K562 (cell line): ENCODE data around the gene MED20. TPM values are rescaled to one million over a fixed set of nuclear protein-coding genes. Genes with fewer than 3 reads are reported as not detected.

Source experiments
- ASH1L ChIP-seq: fragments of 450-650 bp; IDR thresholded peaks from 2 replicates; pipeline ENCODE4 v1.6.1; 2018; ENCODE audit warnings: borderline replicate concordance, mild to moderate bottlenecking, low read depth; ENCODE audit not compliant: partially characterized antibody
- ATF2 ChIP-seq: sonication (generic); formaldehyde crosslinking; IDR thresholded peaks from 2 replicates; pipeline ENCODE4 v1.8.1; 2022; ENCODE audit warnings: missing genetic modification reagents
- DNMT1 ChIP-seq: fragments of 450-650 bp; IDR thresholded peaks from 2 replicates; pipeline ENCODE4 v1.6.1; 2016; ENCODE audit warnings: antibody characterized with exemption, mild to moderate bottlenecking
- GABPB1 ChIP-seq: sonication (generic); formaldehyde crosslinking; IDR thresholded peaks from 2 replicates; pipeline ENCODE4 v1.8.0; 2022; ENCODE audit warnings: mild to moderate bottlenecking, missing genetic modification reagents
- GABPB2 ChIP-seq: fragments of 250-450 bp; sonication (Bioruptor Pico); conservative IDR thresholded peaks from 2 replicates; pipeline ENCODE4 v1.5.1; 2021; ENCODE audit warnings: mild to moderate bottlenecking
- HNRNPUL1 ChIP-seq: fragments of 200-400 bp; formaldehyde crosslinking; IDR thresholded peaks from 2 replicates; pipeline ENCODE4 v1.6.1; 2017; ENCODE audit warnings: low read length
- KLF1 ChIP-seq: fragments of 450-650 bp; IDR thresholded peaks from 2 replicates; pipeline ENCODE4 v1.6.1; 2016; ENCODE audit warnings: missing genetic modification characterization, missing compliant biosample characterization
- MEF2D ChIP-seq: conservative IDR thresholded peaks from 2 replicates; pipeline ENCODE4 v1.6.1; 2016; ENCODE audit warnings: low read depth, missing genetic modification characterization, missing compliant biosample characterization
- POLR3G ChIP-seq: IDR thresholded peaks from 2 replicates; pipeline ENCODE4 v1.6.1; 2011; ENCODE audit not compliant: insufficient read length, insufficient replicate concordance; ENCODE audit errors: extremely low read depth
- RB1 ChIP-seq: fragments of 450-650 bp; IDR thresholded peaks from 2 replicates; pipeline ENCODE4 v1.6.1; 2017; ENCODE audit warnings: low read depth, mild to moderate bottlenecking
- SRF ChIP-seq, 2 experiments: fragments of 250-450, 450-650 bp in 1 of 2; sonication (Bioruptor Pico) in 1 of 2; sonication (generic) in 1 of 2; formaldehyde crosslinking; IDR thresholded peaks; 2 replicates each; pipeline versions ENCODE4 v1.5.0 to v1.5.1; 2020 to 2022; ENCODE audit warnings: mild to moderate bottlenecking in 1 of 2, missing genetic modification reagents in 1 of 2
- SRSF7 ChIP-seq: fragments of 200-400 bp; formaldehyde crosslinking; optimal IDR thresholded peaks from 2 replicates; pipeline ENCODE3; 2017; ENCODE audit warnings: mild to moderate bottlenecking, low read depth, low read length
- SUPT5H ChIP-seq: fragments of 450-650 bp; IDR thresholded peaks from 2 replicates; pipeline ENCODE4 v1.6.1; 2016
- TRIM25 ChIP-seq: fragments of 450-650 bp; IDR thresholded peaks from 2 replicates; pipeline ENCODE4 v1.7.0; 2016; ENCODE audit warnings: borderline replicate concordance
- ZNF146 ChIP-seq: IDR thresholded peaks from one replicate; pipeline ENCODE4 v1.6.1; 2018; ENCODE audit warnings: missing compliant biosample characterization; ENCODE audit not compliant: unreplicated experiment
- ZNF586 ChIP-seq: fragments of 450-650 bp; formaldehyde crosslinking; conservative IDR thresholded peaks from 2 replicates; pipeline ENCODE4 v1.4.0; 2020; ENCODE audit warnings: mild to moderate bottlenecking, moderate library complexity
- polyA plus RNA-seq, 8 experiments: library from polyadenylated mRNA; depleted of rRNA in 4 of 8; stranded (reverse) in 5 of 8; unstranded in 3 of 8; fragments of >200 nt; fragmentation: Nextera tagmentation in 2 of 8; fragmentation: Illumina TruSeq in 1 of 8; extraction: Ambion mirVana in 2 of 8; extraction: Trizol in 1 of 8; gene quantifications; 2 replicates each; pipeline versions ENCODE4 v1.2.1 to v1.2.3, GENCODE V29; 2011 to 2014; ENCODE audit warnings: inconsistent platforms in 1 of 8, missing spikeins in 1 of 8
- total RNA-seq, 7 experiments: library from RNA; depleted of rRNA in 6 of 7; stranded (reverse); fragments of >200 nt in 6 of 7; fragmentation: Illumina TruSeq in 2 of 7; extraction: Trizol in 2 of 7; gene quantifications; 2 replicates each; pipeline versions ENCODE4 v1.2.1 to v1.2.3, GENCODE V29; 2011 to 2021; ENCODE audit warnings: low replicate concordance in 1 of 7
- TF ChIP-seq, protein P1 (sequence below): fragments of 450-650 bp; IDR thresholded peaks from 2 replicates; pipeline ENCODE4 v1.6.1; 2016; ENCODE audit warnings: mild to moderate bottlenecking
- TF ChIP-seq, protein P2 (sequence below): fragments of 250-450 bp; sonication (Bioruptor Pico); IDR thresholded peaks from 2 replicates; pipeline ENCODE4 v1.5.0; 2021
- TF ChIP-seq, protein P3 (sequence below): sonication (generic); IDR thresholded peaks from 2 replicates; pipeline ENCODE4 v1.6.1; 2016

MED20 gene
- total and polyA plus RNA-seq, 9 of the 15 experiments (the other 6 are each of a cell fraction or from before 2014, with no cell fraction given): 27.3 to 80.9 (median 46.0) TPM

DNA sequence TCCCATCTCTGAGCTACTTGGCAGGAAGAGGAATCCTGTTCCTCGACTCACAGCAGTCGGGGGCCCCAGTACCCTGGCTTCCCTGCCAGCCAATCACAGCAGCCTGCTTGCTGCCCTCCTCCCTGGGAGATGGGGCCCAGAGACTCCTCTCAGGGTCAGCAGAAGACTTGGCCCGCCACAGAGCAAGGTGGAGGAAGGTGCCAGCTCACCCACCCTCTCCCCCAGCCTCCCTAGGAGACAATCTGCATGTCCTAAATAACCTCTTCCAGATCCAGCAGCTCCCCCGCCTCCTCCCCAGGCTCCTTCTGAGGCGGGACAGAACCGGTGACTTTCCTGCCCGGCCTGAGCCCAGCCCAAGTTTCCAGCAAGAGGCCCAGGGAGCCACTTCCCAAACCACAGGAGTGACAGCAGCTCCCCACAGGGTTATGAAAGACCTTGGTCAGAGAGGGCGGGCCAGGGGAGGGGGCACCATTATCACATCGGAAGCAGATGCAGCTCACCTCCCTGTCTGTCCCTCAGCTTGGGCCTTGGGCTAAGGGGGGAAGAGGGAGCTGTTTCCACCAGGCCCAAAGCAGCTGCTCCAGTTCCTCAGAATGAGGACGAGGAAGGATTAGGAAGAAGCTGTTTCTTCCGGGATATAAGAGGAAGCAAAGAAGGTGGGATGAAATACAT, 18.4 kb upstream of the MED20 start (continued):
- TF ChIP-seq TRIM25 (no peak), SRF (CRISPR knock-in tag; IDR thresholded peaks at IDR 0.05) (peak in 1 of 2 experiments; percentile 81; a peak in 1 of 4 replicates), HNRNPUL1 (no peak), GABPB2 (no peak), MEF2D (tag) (no peak), SRSF7 (no peak), SUPT5H (peak; percentile 12; the same call in 1 of the 2 replicates), DNMT1 (no peak), KLF1 (tag) (no peak), ATF2 (no peak), POLR3G (no peak), RB1 (peak; percentile 57; the same call in 1 of the 2 replicates), ZNF146 (CRISPR knock-in tag) (no peak), ZNF586 (no peak), GABPB1 (CRISPR knock-in tag) (0 out of 2 replicates have a peak, but pooled peaks have one; percentile 4), ASH1L (no peak)
- TF ChIP-seq, protein P1, sequence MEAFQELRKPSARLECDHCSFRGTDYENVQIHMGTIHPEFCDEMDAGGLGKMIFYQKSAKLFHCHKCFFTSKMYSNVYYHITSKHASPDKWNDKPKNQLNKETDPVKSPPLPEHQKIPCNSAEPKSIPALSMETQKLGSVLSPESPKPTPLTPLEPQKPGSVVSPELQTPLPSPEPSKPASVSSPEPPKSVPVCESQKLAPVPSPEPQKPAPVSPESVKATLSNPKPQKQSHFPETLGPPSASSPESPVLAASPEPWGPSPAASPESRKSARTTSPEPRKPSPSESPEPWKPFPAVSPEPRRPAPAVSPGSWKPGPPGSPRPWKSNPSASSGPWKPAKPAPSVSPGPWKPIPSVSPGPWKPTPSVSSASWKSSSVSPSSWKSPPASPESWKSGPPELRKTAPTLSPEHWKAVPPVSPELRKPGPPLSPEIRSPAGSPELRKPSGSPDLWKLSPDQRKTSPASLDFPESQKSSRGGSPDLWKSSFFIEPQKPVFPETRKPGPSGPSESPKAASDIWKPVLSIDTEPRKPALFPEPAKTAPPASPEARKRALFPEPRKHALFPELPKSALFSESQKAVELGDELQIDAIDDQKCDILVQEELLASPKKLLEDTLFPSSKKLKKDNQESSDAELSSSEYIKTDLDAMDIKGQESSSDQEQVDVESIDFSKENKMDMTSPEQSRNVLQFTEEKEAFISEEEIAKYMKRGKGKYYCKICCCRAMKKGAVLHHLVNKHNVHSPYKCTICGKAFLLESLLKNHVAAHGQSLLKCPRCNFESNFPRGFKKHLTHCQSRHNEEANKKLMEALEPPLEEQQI: no peak
- TF ChIP-seq, protein P2, sequence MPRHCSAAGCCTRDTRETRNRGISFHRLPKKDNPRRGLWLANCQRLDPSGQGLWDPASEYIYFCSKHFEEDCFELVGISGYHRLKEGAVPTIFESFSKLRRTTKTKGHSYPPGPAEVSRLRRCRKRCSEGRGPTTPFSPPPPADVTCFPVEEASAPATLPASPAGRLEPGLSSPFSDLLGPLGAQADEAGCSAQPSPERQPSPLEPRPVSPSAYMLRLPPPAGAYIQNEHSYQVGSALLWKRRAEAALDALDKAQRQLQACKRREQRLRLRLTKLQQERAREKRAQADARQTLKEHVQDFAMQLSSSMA (CRISPR knock-in tag): no peak
- TF ChIP-seq, protein P3, sequence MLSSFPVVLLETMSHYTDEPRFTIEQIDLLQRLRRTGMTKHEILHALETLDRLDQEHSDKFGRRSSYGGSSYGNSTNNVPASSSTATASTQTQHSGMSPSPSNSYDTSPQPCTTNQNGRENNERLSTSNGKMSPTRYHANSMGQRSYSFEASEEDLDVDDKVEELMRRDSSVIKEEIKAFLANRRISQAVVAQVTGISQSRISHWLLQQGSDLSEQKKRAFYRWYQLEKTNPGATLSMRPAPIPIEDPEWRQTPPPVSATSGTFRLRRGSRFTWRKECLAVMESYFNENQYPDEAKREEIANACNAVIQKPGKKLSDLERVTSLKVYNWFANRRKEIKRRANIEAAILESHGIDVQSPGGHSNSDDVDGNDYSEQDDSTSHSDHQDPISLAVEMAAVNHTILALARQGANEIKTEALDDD: no peak; the same call in 1 of the 2 replicates
